ENCODE measurements around the gene CCDC13. TPM values are rescaled to one million over a fixed set of nuclear protein-coding genes. Genes with fewer than 3 reads are reported as not detected.

The CCDC13 gene
- polyA plus RNA-seq, 1 donor, result 0.40 TPM

DNA sequence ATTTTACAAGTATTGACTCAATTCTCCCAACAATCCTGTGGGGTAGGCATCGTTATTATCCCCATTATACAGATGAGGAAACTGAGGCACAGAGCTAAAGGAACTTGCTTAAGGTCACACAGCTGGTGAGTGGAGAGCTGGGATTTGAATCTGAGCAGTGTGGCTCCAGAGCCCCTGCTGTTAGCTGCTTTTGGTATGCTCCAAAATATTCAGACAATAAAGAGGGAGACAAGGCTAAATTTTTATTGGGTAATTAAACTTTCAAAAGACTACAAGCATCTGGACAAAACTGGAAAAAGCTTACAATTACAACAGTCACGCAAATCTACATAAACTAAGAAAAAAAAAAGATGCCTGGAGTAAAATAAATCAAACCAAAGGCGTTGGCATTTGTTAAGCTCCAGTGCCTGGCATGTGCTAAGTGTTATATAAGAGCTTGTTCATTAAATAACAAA lies 27.7 kb downstream of the CCDC13 start:
- H3K4me3 ChIP-seq (ENCODE audit: low read length), result no peak overlapping the region
- no peak for DNase-seq
- no peaks in the 10 kb centered on the region for H3K27me3 ChIP-seq (ENCODE audit: control insufficient read depth, insufficient read depth, low read length)
- WGBS (ENCODE audit: insufficient coverage, low lambda C conversion rate), result 92% methylated on average over 2 of the region's 3 CpGs
- H3K9me3 ChIP-seq (ENCODE audit: control insufficient read depth, low read depth, low read length), result no peaks in the 10 kb centered on the region
- no peaks in the 10 kb centered on the region for H3K36me3 ChIP-seq (ENCODE audit: control insufficient read depth, insufficient read depth, low read length)
- no peaks in the 10 kb centered on the region for H3K4me1 ChIP-seq (ENCODE audit: control insufficient read depth, insufficient read depth, low read length)
- no peak overlapping the region for H3K27ac ChIP-seq (ENCODE audit: low read length)

DNA sequence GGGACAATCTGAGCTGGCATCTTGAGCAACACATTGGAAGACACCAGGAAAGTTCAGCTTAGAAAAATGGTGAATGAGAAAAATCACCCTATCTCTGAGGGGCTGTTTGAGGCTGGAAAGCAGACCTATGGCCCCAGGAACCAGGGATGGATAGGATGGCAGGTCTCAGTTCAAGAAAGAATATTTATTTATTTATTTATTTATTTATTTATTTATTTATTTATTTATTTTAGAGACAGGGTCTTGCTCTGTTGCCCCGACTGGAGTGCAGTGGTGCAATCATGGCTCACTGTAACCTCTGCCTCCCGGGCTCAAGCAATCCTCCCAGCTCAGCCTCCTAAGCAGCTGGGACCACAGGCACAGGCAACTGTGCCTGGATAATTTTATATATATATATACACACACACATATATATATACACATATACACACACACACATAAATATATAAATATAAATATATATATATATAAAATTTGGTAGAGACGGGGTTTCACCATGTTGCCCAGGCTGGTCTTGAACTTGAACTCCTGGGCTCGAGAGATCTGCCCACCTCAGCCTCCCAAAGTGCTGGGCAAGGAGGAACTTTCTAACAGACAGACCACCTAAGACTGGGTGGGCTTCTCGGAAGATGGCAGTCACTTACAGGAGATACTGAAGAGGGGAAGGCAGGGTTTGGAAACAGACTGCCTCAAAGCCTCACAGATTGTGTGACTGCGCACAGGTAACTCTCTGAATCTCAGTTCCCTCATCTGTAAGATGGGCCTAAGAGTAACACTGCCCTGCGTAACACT lies 29.7 kb downstream of the CCDC13 start:
- Histone ChIP-seq H3K36me3 (ENCODE audit: control insufficient read depth, insufficient read depth, low read length) (no peaks in the 10 kb centered on the region), H3K27ac (ENCODE audit: low read length) (no peak overlapping the region), H3K4me3 (ENCODE audit: low read length) (no peak overlapping the region), H3K4me1 (ENCODE audit: control insufficient read depth, insufficient read depth, low read length) (no peaks in the 10 kb centered on the region), H3K9me3 (ENCODE audit: control insufficient read depth, low read depth, low read length) (no peaks in the 10 kb centered on the region), H3K27me3 (ENCODE audit: control insufficient read depth, insufficient read depth, low read length) (no peaks in the 10 kb centered on the region)
- DNase-seq, result no peak
- WGBS (ENCODE audit: insufficient coverage, low lambda C conversion rate), result no CpG with 5 or more reads among the region's 7 CpGs

DNA sequence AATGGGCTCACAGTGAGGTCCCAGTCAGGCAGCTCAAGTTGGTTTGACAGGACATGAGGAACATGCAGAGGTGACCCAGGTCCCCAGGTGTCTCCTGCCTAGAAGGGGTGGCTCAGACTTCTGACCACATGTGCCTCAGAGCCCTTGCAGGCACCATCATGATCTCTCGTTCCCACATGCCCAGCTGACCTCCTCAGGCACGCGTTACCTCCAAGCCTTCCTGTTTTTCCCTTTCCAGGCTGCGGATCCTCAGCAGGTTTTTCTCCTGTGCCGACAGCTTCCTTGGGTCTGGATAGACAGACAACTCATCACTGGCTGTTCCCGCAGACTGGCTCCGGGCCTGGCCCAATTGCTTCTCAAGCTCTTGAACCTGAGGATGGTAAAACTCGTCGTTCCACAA lies 30.4 kb downstream of the CCDC13 start:
- no CpG with 5 or more reads among the region's 9 CpGs for WGBS (ENCODE audit: insufficient coverage, low lambda C conversion rate)
- Histone ChIP-seq H3K36me3 (ENCODE audit: control insufficient read depth, insufficient read depth, low read length) (no peaks in the 10 kb centered on the region), H3K4me1 (ENCODE audit: control insufficient read depth, insufficient read depth, low read length) (no peaks in the 10 kb centered on the region), H3K27ac (ENCODE audit: low read length) (no peak overlapping the region), H3K9me3 (ENCODE audit: control insufficient read depth, low read depth, low read length) (no peaks in the 10 kb centered on the region), H3K27me3 (ENCODE audit: control insufficient read depth, insufficient read depth, low read length) (no peaks in the 10 kb centered on the region), H3K4me3 (ENCODE audit: low read length) (no peak overlapping the region)
- no peak for DNase-seq

DNA sequence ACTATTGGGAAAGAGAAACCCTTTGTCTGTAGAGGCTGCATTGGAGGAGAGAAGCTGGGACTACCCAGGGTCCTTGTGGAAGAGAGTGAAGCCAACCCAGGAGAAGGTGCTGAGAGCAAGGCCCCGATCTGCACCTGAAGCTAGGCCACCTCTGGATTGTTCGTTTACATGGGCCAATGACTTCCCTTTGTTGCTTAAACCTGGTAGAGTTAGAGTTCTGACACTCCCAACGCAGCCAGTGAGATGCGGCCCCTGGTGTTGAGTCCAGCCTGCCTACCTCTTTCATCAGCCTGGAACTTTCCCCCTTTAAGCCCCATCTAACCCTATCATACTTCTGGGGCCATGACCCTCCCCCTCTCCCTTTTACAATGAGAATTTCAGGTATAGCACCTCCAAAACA lies 30.8 kb downstream of the CCDC13 start:
- Histone ChIP-seq H3K36me3 (ENCODE audit: control insufficient read depth, insufficient read depth, low read length) (no peaks in the 10 kb centered on the region), H3K4me3 (ENCODE audit: low read length) (no peak overlapping the region), H3K4me1 (ENCODE audit: control insufficient read depth, insufficient read depth, low read length) (no peaks in the 10 kb centered on the region), H3K9me3 (ENCODE audit: control insufficient read depth, low read depth, low read length) (no peaks in the 10 kb centered on the region), H3K27ac (ENCODE audit: low read length) (no peak overlapping the region), H3K27me3 (ENCODE audit: control insufficient read depth, insufficient read depth, low read length) (no peaks in the 10 kb centered on the region)
- no peak for DNase-seq
- WGBS (ENCODE audit: insufficient coverage, low lambda C conversion rate), result no CpG with 5 or more reads among the region's 4 CpGs

DNA sequence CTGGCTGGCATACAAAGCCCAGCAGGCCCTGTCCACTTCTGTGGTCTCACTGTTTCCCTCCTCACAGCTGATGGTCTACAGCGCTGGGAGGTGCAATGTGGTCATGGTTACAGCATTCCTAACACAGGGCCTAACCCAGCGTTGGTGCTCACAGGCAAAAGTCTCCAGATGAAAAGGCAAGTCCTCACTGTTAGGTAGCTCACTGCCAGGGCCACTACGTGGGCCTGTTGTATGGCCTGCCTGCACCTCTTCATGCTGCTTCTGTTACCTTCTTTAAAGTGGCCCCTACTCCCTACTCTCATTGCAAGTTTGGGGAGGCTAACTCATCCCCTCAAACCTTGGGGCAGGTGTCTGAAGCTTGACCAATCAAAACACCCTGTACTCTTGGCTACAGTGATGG lies 31.3 kb downstream of the CCDC13 start:
- Histone ChIP-seq H3K4me1 (ENCODE audit: control insufficient read depth, insufficient read depth, low read length) (no peaks in the 10 kb centered on the region), H3K27ac (ENCODE audit: low read length) (no peak overlapping the region), H3K4me3 (ENCODE audit: low read length) (no peak overlapping the region), H3K36me3 (ENCODE audit: control insufficient read depth, insufficient read depth, low read length) (no peaks in the 10 kb centered on the region), H3K27me3 (ENCODE audit: control insufficient read depth, insufficient read depth, low read length) (no peaks in the 10 kb centered on the region), H3K9me3 (ENCODE audit: control insufficient read depth, low read depth, low read length) (no peaks in the 10 kb centered on the region)
- no peak for DNase-seq
- no CpG with 5 or more reads among the region's 3 CpGs for WGBS (ENCODE audit: insufficient coverage, low lambda C conversion rate)

DNA sequence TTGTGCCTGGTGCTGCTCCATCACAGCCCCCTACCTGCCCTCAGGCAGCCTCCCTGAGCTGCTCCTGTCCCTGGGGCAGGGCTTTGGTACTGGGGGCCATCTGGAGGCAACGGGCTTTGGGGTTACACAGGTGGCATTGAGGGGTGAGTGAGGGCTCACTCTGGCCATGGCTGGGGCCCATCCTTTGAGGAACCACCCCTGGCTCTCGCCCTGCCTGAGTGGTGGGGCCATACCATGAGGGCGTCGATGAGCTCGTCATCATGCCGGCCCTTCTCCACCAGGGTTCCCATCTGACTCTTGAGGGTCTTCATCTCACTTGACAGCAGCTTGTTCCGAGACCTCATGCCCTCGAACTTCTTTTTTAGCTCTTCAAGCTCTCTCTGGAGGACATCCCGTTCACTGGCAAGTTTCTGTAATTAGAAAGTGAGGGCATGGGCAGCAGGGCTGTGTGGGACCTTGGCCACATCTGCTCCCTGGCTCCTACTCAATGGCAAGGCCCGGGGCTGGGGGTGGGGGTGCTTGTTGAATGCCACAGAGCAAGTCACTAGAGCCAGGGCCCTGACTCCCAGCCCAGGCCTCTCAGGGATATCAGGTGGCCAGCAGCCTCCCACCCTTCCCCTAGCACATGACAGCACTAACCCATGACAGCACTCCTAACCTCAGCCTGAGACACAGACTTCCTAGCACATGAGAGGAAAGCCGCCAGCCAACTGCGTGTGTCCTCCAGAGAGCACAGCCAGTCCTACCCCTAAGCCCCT lies 33.5 kb downstream of the CCDC13 start:
- Histone ChIP-seq H3K27ac (ENCODE audit: low read length) (no peak overlapping the region), H3K4me3 (ENCODE audit: low read length) (no peak overlapping the region), H3K27me3 (ENCODE audit: control insufficient read depth, insufficient read depth, low read length) (no peaks in the 10 kb centered on the region), H3K36me3 (ENCODE audit: control insufficient read depth, insufficient read depth, low read length) (no peaks in the 10 kb centered on the region), H3K9me3 (ENCODE audit: control insufficient read depth, low read depth, low read length) (no peaks in the 10 kb centered on the region), H3K4me1 (ENCODE audit: control insufficient read depth, insufficient read depth, low read length) (no peaks in the 10 kb centered on the region)
- DNase-seq, result no peak
- WGBS (ENCODE audit: insufficient coverage, low lambda C conversion rate), result no CpG with 5 or more reads among the region's 12 CpGs

DNA sequence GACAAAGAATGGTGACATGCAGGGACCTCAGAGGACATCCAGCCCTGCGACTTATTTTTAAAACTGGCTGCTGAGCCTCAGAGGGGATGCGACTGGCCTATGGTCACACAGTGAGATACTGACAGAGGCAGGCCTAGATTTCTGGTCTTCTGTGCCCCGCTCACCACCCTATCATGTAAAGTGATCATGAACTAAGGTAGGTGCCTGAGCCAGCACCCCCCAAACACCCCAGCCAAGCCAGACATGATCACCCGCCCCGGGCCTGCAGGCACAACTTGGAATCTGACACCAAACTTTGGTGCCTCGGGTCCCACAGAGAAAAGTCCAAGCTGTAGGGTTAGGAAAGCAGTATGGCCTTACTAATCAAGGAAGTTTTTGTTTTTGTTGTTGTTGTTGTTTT lies 36.5 kb downstream of the CCDC13 start:
- no peak overlapping the region for H3K4me3 ChIP-seq (ENCODE audit: low read length)
- no CpG with 5 or more reads among the region's 6 CpGs for WGBS (ENCODE audit: insufficient coverage, low lambda C conversion rate)
- no peaks in the 10 kb centered on the region for H3K4me1 ChIP-seq (ENCODE audit: control insufficient read depth, insufficient read depth, low read length)
- H3K9me3 ChIP-seq (ENCODE audit: control insufficient read depth, low read depth, low read length), result no peaks in the 10 kb centered on the region
- H3K27ac ChIP-seq (ENCODE audit: low read length), result no peak overlapping the region
- no peaks in the 10 kb centered on the region for H3K27me3 ChIP-seq (ENCODE audit: control insufficient read depth, insufficient read depth, low read length)
- no peaks in the 10 kb centered on the region for H3K36me3 ChIP-seq (ENCODE audit: control insufficient read depth, insufficient read depth, low read length)
- DNase-seq, result no peak

DNA sequence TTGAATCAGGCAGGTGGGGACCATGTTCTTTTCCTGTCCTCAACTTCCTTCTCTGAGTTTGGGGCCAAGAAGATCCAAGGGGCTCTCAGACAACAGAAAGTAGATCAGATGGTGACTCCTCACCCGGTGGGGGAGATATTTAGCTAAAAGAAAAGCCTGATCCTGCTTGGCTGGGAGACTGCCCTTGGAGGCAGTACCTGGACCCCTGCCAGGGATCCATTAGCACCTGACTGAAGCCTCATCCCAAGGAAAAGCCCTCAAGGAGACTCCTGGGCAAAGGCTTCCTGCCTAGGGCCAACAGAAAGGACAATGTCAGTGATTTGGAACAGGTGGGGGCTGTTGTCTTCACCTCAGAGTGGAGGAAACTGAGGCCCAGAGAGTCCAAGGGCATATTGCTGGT lies 37.0 kb downstream of the CCDC13 start:
- Histone ChIP-seq H3K27ac (ENCODE audit: low read length) (no peak overlapping the region), H3K36me3 (ENCODE audit: control insufficient read depth, insufficient read depth, low read length) (no peaks in the 10 kb centered on the region), H3K4me1 (ENCODE audit: control insufficient read depth, insufficient read depth, low read length) (no peaks in the 10 kb centered on the region), H3K27me3 (ENCODE audit: control insufficient read depth, insufficient read depth, low read length) (no peaks in the 10 kb centered on the region), H3K4me3 (ENCODE audit: low read length) (no peak overlapping the region), H3K9me3 (ENCODE audit: control insufficient read depth, low read depth, low read length) (no peaks in the 10 kb centered on the region)
- WGBS (ENCODE audit: insufficient coverage, low lambda C conversion rate), result no CpG with 5 or more reads among the region's 1 CpG
- no peak for DNase-seq

DNA sequence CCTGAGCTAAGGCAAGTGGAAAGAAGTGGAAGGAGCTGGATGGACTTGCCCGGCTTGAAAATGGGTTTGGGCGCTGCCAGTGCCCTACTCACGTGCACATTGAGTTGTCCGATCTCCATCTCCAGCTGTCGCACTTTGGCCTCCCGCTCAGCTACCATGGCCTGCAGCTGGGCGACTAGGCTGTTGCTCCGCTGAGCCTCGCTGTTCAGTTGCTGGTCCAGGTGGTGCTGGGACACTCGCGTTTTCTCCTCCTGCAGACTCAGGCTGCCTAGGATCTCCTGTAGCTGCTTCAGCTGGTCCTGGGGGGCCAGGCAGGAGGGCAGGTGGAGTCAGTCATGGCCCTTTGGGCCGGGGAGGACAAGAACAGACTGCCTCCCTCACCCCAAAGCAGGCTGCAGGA lies 37.4 kb downstream of the CCDC13 start:
- Histone ChIP-seq H3K27ac (ENCODE audit: low read length) (no peak overlapping the region), H3K9me3 (ENCODE audit: control insufficient read depth, low read depth, low read length) (no peaks in the 10 kb centered on the region), H3K27me3 (ENCODE audit: control insufficient read depth, insufficient read depth, low read length) (no peaks in the 10 kb centered on the region), H3K4me3 (ENCODE audit: low read length) (no peak overlapping the region), H3K36me3 (ENCODE audit: control insufficient read depth, insufficient read depth, low read length) (no peaks in the 10 kb centered on the region), H3K4me1 (ENCODE audit: control insufficient read depth, insufficient read depth, low read length) (no peaks in the 10 kb centered on the region)
- DNase-seq, result no peak
- no CpG with 5 or more reads among the region's 12 CpGs for whole genome bisulfite sequencing (ENCODE audit: insufficient coverage, low lambda C conversion rate)

DNA sequence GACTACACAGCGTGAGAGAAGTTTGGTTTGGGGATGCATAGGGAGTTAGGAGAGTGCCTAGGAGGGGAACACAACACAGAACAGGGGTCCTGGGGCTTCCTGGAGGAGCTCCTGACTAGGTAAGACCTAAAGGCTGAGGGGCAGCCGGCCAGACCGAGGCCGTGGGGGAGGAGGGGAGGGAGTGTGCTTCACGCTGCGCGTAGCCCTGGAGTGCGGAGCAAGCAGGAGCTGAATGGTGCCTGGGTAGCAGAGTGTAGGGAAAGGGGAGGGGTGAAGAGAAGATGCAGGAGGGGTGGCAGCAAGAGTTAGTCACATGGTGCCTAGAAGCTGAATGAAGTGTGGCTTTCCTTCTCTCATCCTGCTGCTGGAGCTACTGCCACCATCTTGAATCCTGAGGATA lies 38.0 kb downstream of the CCDC13 start:
- WGBS (ENCODE audit: insufficient coverage, low lambda C conversion rate), result no CpG with 5 or more reads among the region's 8 CpGs
- no peaks in the 10 kb centered on the region for H3K4me1 ChIP-seq (ENCODE audit: control insufficient read depth, insufficient read depth, low read length)
- no peak overlapping the region for H3K27ac ChIP-seq (ENCODE audit: low read length)
- DNase-seq, result no peak
- no peaks in the 10 kb centered on the region for H3K36me3 ChIP-seq (ENCODE audit: control insufficient read depth, insufficient read depth, low read length)
- no peak overlapping the region for H3K4me3 ChIP-seq (ENCODE audit: low read length)
- H3K27me3 ChIP-seq (ENCODE audit: control insufficient read depth, insufficient read depth, low read length), result no peaks in the 10 kb centered on the region
- no peaks in the 10 kb centered on the region for H3K9me3 ChIP-seq (ENCODE audit: control insufficient read depth, low read depth, low read length)
